ENCODE measurements around the gene BLID. TPM values are rescaled to one million over a fixed set of nuclear protein-coding genes. Genes with fewer than 3 reads are reported as not detected.
A peak's percentile ranks its signal among the peaks of the same experiment; 100 is the strongest.

Gene BLID
- total RNA-seq, 1 donor from 2014 or later = 1.4 TPM

- Mint-ChIP-seq H3K4me3 (no peak overlapping the region), H3K36me3 (no peaks in the 10 kb centered on the region)
- peak; percentile 39 to 52 for DNase-seq (ENCODE audit: low spot score in 2 of 2, unreplicated experiment in 2 of 2)
Measured at GRCh38 chr11:122100037-122100755, 15.8 kb downstream of the BLID start.

GRCh38 chr11:122099374-122100036, 16.5 kb downstream of the BLID start:
- peaks cover 34% of the 10 kb centered on the region for H3K4me1 Mint-ChIP-seq
- no peaks in the 10 kb centered on the region for H3K9me3 Mint-ChIP-seq
- H3K4me3 Mint-ChIP-seq = no peak overlapping the region
- no peaks in the 10 kb centered on the region for H3K36me3 Mint-ChIP-seq
- no peak for TF ChIP-seq CTCF (IDR thresholded peaks at IDR 0.05; ENCODE audit: unreplicated experiment)
- no peak for DNase-seq (ENCODE audit: low spot score in 2 of 2, unreplicated experiment in 2 of 2)
- H3K27me3 Mint-ChIP-seq (ENCODE audit: low read depth) = no peaks in the 10 kb centered on the region
- no peak overlapping the region for H3K27ac Mint-ChIP-seq

More at GRCh38 chr11:122100037-122100755, 15.8 kb downstream of the BLID start:
- no peak overlapping the region for H3K27ac Mint-ChIP-seq
- H3K4me1 Mint-ChIP-seq = peaks cover 30% of the 10 kb centered on the region
- no peak for TF ChIP-seq CTCF (IDR thresholded peaks at IDR 0.05; ENCODE audit: unreplicated experiment)
- H3K27me3 Mint-ChIP-seq (ENCODE audit: low read depth) = no peaks in the 10 kb centered on the region
- H3K9me3 Mint-ChIP-seq = no peaks in the 10 kb centered on the region

- H3K27ac Mint-ChIP-seq = peak overlapping the region; percentile 93
- no peaks in the 10 kb centered on the region for H3K9me3 Mint-ChIP-seq
- no peak for TF ChIP-seq CTCF (IDR thresholded peaks at IDR 0.05; ENCODE audit: unreplicated experiment)
- no peaks in the 10 kb centered on the region for H3K27me3 Mint-ChIP-seq (ENCODE audit: low read depth)
- peaks cover 3% of the 10 kb centered on the region for H3K36me3 Mint-ChIP-seq
- DNase-seq (ENCODE audit: low spot score in 2 of 2, unreplicated experiment in 2 of 2) = no peak
- peaks cover 38% of the 10 kb centered on the region for H3K4me1 Mint-ChIP-seq
- H3K4me3 Mint-ChIP-seq = no peak overlapping the region
Measured at GRCh38 chr11:122098261-122098980, 17.6 kb downstream of the BLID start.

GRCh38 chr11:122097419-122098001, 18.5 kb downstream of the BLID start:
- no peaks in the 10 kb centered on the region for H3K27me3 Mint-ChIP-seq (ENCODE audit: low read depth)
- no peak for TF ChIP-seq CTCF (IDR thresholded peaks at IDR 0.05; ENCODE audit: unreplicated experiment)
- H3K4me3 Mint-ChIP-seq = no peak overlapping the region
- H3K4me1 Mint-ChIP-seq = peaks cover 38% of the 10 kb centered on the region
- H3K9me3 Mint-ChIP-seq = no peaks in the 10 kb centered on the region
- H3K27ac Mint-ChIP-seq = peak overlapping the region; percentile 93
- DNase-seq (ENCODE audit: low spot score in 2 of 2, unreplicated experiment in 2 of 2) = no peak
- peaks cover 7% of the 10 kb centered on the region for H3K36me3 Mint-ChIP-seq

- peak overlapping the region; percentile 93 for H3K27ac Mint-ChIP-seq
Measured at GRCh38 chr11:122096272-122097112, 19.5 kb downstream of the BLID start.

More at GRCh38 chr11:122096272-122097112, 19.5 kb downstream of the BLID start:
- no peak for TF ChIP-seq CTCF (IDR thresholded peaks at IDR 0.05; ENCODE audit: unreplicated experiment)
- H3K4me3 Mint-ChIP-seq = no peak overlapping the region
- no peak for DNase-seq (ENCODE audit: low spot score in 2 of 2, unreplicated experiment in 2 of 2)
- peaks cover 6% of the 10 kb centered on the region for H3K9me3 Mint-ChIP-seq
- peaks cover 38% of the 10 kb centered on the region for H3K4me1 Mint-ChIP-seq
- H3K36me3 Mint-ChIP-seq = peaks cover 17% of the 10 kb centered on the region
- H3K27me3 Mint-ChIP-seq (ENCODE audit: low read depth) = no peaks in the 10 kb centered on the region
